ENCODE data around the gene TFAP2E.
"Not testable (repeated sequence)": the region's sequence is repeated elsewhere in the genome, so short reads cannot be mapped to it uniquely, and the experiment has no call there.

Gene TFAP2E

DNA sequence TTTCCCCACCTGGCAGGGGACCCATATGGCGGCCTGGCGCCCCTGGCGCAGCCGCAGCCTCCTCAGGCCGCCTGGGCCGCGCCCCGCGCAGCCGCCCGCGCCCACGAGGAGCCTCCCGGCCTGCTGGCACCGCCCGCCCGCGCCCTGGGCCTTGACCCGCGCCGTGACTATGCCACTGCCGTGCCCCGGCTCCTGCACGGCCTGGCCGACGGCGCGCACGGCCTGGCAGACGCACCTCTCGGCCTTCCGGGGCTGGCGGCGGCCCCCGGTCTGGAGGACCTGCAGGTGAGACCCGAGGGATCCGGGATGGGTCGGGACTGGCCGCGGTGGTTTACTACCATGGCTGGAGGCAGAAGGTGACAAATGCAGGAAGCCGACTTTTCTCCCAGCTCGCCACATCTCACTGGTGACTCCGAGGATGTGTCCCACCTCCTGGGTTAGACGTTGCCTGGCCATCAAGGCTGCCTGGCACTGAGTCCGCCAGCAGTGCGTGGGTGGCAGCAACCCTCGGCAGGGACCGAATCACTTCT lies 1.1 kb downstream of the TFAP2E start:
- DNase-seq: no peak

GRCh38 chr1:35574655-35575415 lies 1.7 kb downstream of the TFAP2E start:
- DNase-seq: no peak

GRCh38 chr1:35575416-35575958 lies 2.4 kb downstream of the TFAP2E start:
- DNase-seq: no peak

- DNase-seq: no peak
Observed at GRCh38 chr1:35576061-35576765, 3.1 kb downstream of the TFAP2E start.

DNA sequence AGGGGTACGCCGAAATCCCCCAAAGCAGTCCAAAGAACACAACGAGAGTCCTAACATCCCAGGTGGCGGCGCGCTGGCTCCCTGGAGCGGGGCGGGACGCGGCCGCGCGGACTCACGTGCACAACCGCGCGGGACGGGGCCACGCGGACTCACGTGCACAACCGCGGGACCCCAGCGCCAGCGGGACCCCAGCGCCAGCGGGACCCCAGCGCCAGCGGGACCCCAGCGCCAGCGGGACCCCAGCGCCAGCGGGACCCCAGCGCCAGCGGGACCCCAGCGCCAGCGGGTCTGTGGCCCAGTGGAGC lies 3.6 kb downstream of the TFAP2E start:
- not testable (repeated sequence) for DNase-seq

- DNase-seq: no peak
Observed at GRCh38 chr1:35577071-35577998, 4.2 kb downstream of the TFAP2E start.

- DNase-seq: no peak
Observed at GRCh38 chr1:35580949-35581388, 7.9 kb downstream of the TFAP2E start.

DNA sequence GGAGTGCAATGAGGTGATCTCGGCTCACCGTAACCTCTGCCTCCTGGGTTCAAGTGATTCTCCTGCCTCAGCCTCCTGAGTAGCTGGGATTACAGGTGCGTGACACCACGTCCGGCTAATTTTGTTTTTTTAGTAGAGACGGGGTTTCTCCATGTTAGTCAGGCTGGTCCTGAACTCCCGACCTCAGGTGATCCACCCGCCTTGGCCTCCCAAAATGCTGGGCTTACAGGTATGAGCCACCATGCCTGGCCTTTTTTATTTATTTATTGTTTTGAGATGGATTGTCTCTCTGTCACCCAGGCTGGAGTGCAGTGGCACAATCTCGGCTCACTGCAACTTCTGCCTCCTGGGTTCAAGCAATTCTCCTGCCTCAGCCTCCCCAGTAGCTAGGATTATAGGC lies 8.5 kb downstream of the TFAP2E start:
- DNase-seq: not testable (repeated sequence)

- DNase-seq: no peak
Observed at GRCh38 chr1:35585281-35585680, 12.2 kb downstream of the TFAP2E start.

DNA sequence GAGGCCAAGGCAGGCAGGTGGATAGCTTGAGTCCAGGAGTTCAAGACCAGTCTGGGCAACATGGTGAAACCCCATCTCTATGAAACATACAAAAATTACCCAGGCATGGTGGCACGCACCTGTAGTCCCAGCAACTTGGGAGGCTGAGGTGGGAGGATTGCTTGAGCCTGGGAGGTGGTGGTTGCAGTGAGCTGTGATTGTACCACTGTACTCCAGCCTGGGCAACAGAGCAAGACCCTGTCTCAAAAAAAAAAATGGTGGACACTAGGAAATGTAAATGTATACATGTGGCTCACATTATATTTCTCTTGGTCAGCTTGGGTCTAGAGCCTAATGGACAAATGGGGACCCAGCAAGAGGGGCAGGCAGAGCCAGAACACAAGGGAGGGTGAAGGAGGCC lies 12.7 kb downstream of the TFAP2E start:
- not testable (repeated sequence) for DNase-seq

DNA sequence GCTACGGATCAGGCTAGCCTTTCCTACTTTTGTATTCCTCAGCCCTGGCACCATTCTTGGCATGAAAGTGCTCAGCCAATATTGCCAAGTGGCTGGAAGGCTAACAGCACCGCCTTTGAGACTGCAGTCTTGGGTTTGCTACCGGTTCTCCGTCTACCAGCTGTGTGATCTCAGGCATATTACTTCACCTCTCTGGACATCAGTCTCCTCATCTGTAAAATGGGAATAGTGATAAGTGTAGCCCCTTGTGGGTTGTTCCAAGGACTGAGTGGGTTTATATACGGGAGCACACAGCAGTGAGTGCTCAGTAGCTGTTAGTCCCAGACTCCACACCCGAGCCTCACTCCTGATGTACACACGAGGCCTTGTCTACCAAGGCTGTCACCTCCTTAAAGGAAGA lies 13.7 kb downstream of the TFAP2E start:
- DNase-seq: no peak

DNA sequence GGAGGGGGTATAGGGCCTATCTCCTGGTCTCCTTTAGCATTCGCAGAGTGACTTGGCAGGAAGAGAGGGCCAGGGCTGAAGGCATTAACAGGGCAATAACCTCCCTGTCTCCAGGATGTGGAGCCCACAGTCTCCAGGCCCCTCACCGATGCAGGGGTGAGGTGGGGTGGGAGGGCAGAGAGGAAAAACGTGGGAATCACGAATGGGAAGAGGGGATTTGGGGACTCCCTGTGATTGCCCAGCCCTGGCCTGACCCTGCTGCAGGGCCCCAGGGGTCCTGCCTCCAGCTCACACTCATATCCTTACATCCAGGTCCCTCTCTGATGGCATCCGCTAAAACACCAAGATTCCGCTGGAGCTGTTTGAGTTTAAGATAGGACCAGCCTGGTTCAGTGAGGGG lies 14.6 kb downstream of the TFAP2E start:
- DNase-seq: no peak

DNA sequence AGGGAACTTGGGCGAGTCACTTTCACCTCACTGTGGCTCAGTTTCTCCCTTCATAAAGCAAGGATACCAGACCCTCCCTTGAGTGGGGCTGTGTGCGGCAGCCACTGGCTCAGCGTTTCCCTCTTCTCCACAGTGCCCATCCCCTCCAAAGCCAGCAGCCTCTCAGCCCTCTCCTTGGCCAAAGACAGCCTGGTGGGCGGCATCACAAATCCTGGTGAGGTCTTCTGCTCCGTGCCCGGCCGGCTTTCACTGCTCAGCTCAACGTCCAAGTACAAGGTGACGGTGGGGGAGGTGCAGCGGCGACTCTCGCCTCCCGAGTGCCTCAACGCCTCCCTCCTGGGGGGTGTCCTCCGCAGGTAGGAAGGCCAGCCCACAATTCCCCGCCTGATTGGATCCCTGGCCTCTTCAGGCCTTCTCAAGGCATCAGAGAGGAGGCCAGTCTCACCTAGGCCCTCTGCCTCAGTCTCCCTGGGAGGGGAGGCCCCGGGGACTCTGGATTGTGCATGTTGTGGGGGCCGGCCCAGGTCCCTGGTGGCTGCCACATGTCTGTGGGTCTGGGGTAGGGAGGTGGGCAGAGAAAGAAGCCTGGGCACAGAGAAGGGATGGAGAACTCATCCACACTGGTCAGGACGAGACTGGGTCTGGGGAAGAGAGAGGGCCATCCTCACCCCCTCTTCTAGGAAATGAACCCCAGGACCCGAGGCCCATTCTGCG lies 15.2 kb downstream of the TFAP2E start:
- DNase-seq: no peak

DNA sequence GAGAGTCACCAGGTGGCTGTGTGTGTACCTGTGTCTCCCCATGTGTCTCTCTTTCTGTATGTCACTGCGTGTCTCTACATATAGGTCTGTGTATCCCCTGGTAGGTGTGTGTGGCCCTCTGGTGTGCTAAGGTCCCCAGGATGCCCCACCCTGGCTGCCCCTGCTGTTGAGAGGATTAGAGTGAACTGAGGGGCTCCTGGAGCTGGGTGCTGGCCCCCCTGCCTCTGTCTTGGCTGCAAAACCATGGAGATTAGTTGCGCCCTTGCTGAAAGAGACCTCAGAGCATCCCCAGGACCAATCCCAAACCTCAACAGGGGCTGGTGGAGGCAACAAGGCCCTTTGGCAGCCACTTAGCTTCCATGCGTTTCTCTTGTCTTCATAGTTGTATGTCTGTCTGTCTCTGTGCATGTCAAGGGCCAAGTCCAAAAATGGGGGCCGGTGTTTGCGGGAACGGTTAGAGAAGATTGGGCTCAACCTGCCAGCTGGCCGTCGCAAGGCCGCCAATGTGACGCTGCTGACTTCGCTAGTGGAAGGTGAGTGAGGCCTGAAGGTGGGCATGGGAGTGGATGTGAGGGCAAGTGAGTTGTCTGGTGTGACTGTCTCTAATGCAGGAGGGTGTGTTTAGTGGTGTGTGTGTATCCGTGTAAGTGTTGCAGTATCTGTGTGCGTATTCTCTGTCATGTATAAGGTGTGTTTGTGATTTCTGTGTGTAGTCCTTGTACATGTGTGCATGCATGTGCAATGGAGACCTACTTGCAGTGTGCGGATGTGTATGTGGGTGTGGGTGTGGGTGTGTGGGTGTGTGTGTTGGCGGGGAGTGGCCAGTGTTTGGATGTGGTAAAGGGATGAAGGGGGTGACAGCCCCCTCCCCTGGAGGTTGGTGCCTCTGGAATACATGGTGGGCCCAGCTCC lies 16.7 kb downstream of the TFAP2E start:
- no peak for DNase-seq

DNA sequence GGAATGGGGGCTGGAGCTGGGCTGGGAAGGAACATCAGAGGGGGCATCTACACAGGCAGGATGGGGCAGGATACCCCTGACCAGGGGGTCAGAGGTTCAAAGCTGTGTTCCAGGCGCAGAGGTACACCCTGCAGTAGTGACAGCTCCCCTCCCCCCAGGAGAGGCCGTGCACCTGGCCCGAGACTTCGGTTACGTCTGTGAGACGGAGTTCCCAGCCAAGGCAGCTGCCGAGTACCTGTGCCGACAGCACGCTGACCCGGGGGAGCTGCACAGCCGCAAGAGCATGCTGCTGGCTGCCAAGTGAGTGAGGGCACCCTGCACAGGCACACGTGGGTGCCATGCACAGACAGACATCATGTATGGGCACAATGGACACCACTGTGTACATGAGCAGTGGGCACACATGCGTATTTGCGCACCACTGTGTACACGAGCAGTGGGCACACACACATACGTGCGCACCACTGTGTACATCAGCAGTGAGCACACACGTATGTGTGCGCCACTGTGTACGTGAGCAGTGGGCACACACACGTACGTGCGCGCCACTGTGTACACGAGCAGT lies 17.4 kb downstream of the TFAP2E start:
- DNase-seq: no peak

- no peak for DNase-seq
Observed at GRCh38 chr1:35591211-35591610, 18.1 kb downstream of the TFAP2E start.

- no peak for DNase-seq
Observed at GRCh38 chr1:35592991-35593769, 20.1 kb downstream of the TFAP2E start.

GRCh38 chr1:35594005-35594760 lies 21.1 kb downstream of the TFAP2E start:
- no peak for DNase-seq

- DNase-seq: no peak
Observed at GRCh38 chr1:35595684-35596083, 22.6 kb downstream of the TFAP2E start.
